Esophagus squamous epithelium (tissue), 4 donors: ENCODE data around the gene RAB7B.

ENCODE experiments used
- POLR2A ChIP-seq, 4 donors: fragments of 450-650 bp; IDR thresholded peaks; one replicate each; pipeline ENCODE4 v1.6.1; 2017; ENCODE audit warnings: antibody characterized with exemption in 4 of 4, mild to moderate bottlenecking in 4 of 4, moderate library complexity in 3 of 4
- TF ChIP-seq, protein P1 (sequence below), 6 experiments: fragments of 450-650 bp in 4 of 6; fragments of 200-600 bp in 2 of 6; sonication (generic) in 2 of 6; IDR thresholded peaks; one replicate each; pipeline ENCODE4 v1.5.1; 2016 to 2019; ENCODE audit warnings: antibody characterized with exemption in 6 of 6, mild to moderate bottlenecking in 4 of 6, moderate library complexity in 4 of 6

GRCh38 chr1:206013026-206013795, 10.0 kb upstream of the RAB7B start:
- TF ChIP-seq, protein P1, sequence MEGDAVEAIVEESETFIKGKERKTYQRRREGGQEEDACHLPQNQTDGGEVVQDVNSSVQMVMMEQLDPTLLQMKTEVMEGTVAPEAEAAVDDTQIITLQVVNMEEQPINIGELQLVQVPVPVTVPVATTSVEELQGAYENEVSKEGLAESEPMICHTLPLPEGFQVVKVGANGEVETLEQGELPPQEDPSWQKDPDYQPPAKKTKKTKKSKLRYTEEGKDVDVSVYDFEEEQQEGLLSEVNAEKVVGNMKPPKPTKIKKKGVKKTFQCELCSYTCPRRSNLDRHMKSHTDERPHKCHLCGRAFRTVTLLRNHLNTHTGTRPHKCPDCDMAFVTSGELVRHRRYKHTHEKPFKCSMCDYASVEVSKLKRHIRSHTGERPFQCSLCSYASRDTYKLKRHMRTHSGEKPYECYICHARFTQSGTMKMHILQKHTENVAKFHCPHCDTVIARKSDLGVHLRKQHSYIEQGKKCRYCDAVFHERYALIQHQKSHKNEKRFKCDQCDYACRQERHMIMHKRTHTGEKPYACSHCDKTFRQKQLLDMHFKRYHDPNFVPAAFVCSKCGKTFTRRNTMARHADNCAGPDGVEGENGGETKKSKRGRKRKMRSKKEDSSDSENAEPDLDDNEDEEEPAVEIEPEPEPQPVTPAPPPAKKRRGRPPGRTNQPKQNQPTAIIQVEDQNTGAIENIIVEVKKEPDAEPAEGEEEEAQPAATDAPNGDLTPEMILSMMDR (IDR thresholded peaks at IDR 0.05), result no peak
- TF ChIP-seq POLR2A (IDR thresholded peaks at IDR 0.05), result no peak
